Cortex of kidney (tissue), 1 donor: ENCODE data around the gene ANTXRL.
"Not testable (repeated sequence)": the region's sequence is repeated elsewhere in the genome, so short reads cannot be mapped to it uniquely, and the experiment has no call there.

Experiments
- DNase-seq: peaks from one replicate; lab custom pipeline; 2025; lab: John Stamatoyannopoulos, UW

Gene ANTXRL

DNA sequence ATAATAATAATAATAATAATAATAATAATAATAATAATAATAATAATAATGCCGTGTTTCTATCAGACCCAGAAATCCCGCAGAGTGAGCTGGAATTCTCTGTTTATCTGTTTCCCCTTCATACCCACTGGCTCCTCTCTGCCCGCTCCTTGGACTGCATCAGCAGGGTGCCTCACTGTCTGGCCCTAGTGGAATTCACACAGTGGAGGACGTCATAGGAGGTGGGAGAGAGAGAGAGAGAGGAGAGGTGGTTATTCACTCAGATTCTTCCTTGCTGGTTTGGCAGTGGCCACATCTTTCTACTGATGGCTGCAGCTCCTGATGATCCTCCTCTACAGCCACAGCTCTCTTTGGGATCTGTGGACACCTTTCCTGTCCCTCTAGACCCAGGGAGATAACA lies 78.7 kb downstream of the ANTXRL start:
- DNase-seq: not testable (repeated sequence)

- DNase-seq: not testable (repeated sequence)
Observed at GRCh38 chr10:46367209-46367608, 80.4 kb downstream of the ANTXRL start.

- not testable (repeated sequence) for DNase-seq
Observed at GRCh38 chr10:46367666-46368240, 81.0 kb downstream of the ANTXRL start.

- not testable (repeated sequence) for DNase-seq
Observed at GRCh38 chr10:46368956-46369355, 82.2 kb downstream of the ANTXRL start.

DNA sequence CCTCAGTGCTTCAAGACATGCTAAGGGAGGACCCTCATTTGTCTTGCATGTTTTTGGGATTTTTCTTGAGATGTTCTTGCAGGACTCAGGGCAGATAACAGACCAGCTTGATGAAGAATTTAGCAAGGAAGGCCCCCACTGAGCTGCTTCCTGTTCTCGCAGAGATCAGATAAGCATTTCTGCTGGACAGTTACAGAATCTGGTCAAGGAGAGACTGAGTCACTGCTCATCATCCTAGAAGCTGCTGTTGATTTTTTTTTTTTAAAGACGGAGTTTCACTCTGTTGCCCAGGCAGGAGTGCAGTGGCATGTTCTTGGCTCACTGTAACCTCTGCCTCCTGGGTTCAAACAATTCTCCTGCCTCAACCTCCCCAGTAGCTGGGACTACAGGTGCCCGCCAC lies 87.6 kb downstream of the ANTXRL start:
- not testable (repeated sequence) for DNase-seq

DNA sequence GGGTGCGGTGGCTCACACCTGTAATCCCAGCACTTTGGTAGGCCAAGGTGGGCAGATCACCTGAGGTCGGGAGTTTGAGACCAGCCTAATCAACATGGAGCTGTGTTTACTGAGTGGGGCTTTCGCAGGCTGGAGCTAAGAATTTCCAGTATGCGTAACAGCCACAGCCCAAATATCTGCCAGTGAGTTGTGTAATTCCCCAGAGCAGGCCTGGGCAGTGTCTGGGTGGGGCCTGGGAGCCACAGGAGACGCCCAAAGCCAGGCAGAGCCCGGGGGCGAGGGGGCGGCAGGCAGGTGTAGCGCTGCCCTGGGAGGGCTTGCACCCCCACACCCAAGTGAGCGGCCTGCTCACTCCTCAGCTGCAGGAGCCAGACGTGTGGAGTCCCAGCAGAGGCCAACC lies 88.6 kb downstream of the ANTXRL start, which contains the start of gene ANXA8L1:
ANXA8L1 (plus strand) TSS at position 371 of the 400 bp plus-strand sequence. CDS start 76 bp downstream, outside the sequence.
- not testable (repeated sequence) for DNase-seq

- not testable (repeated sequence) for DNase-seq
Observed at GRCh38 chr10:46377022-46377421, 90.2 kb downstream of the ANTXRL start.

DNA sequence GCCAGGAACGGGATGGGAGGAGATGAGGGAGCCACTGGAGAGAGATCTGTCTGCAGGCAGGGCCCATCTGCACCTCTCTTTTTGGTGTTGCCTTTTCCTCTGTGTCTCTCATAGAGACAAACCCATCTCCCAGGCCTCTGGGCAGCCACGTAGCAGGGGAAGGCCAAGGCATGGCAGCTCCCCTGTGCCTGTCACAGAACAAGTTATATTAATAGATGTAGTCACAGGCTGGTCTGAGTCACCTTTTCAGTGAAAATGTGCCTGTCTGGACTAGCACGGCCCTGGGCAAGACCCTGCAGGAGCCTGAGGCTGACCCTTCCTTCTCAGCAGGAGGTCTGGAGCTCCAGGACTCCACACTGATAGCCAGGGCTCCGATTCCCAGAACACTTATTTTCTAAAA lies 90.9 kb downstream of the ANTXRL start:
- DNase-seq: not testable (repeated sequence)

DNA sequence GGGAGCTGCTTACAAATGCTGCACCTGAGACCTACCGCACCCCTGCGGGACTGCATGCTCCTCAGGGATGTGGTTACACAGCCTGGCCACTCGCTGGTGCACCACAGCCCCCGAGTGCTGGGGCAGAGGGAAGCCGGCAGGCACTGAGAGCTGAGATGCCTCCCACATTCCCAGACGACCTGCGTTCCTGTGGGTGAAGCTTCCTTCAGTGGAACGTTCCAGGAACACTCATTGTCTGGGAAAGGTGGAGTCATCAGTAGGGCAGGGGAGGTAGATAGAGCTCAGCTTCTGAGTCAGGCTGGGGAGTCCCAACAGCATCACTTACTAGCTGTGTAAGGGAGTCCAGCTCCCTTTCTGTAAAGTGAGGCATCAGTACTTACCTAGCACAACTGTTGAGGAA lies 91.3 kb downstream of the ANTXRL start:
- DNase-seq: not testable (repeated sequence)

- not testable (repeated sequence) for DNase-seq
Observed at GRCh38 chr10:46379233-46379848, 92.5 kb downstream of the ANTXRL start.
